NK-92 (cell line): ENCODE measurements around the gene JMJD7.

Experiments used
- DNase-seq: peaks from one replicate; lab custom pipeline; 2025; ENCODE audit not compliant: unreplicated experiment; lab: John Stamatoyannopoulos, UW

The JMJD7 gene

GRCh38 chr15:41881920-41882688 is 54.2 kb downstream of the JMJD7 start:
- no peak for DNase-seq

GRCh38 chr15:41882689-41883483 is 55.0 kb downstream of the JMJD7 start:
- DNase-seq = no peak

- DNase-seq = no peak
Observed at GRCh38 chr15:41883484-41883825, 55.6 kb downstream of the JMJD7 start.

GRCh38 chr15:41884458-41884857 is 56.6 kb downstream of the JMJD7 start:
- no peak for DNase-seq

GRCh38 chr15:41885321-41885720 is 57.4 kb downstream of the JMJD7 start:
- no peak for DNase-seq

- no peak for DNase-seq
Observed at GRCh38 chr15:41885841-41886240, 57.9 kb downstream of the JMJD7 start.

GRCh38 chr15:41886741-41887140 is 58.8 kb downstream of the JMJD7 start:
- DNase-seq = no peak

- no peak for DNase-seq
Observed at GRCh38 chr15:41887161-41887560, 59.3 kb downstream of the JMJD7 start.
